GM19463 (cell line): ENCODE results near the gene CYYR1.

Experiments used
- ATAC-seq: cut with Tn5 transposase; IDR thresholded peaks from one replicate; pipeline ENCODE4 v1.9.1; 2021; ENCODE audit warnings: mild to moderate bottlenecking, moderate library complexity; ENCODE audit not compliant: unreplicated experiment

CYYR1 gene

DNA sequence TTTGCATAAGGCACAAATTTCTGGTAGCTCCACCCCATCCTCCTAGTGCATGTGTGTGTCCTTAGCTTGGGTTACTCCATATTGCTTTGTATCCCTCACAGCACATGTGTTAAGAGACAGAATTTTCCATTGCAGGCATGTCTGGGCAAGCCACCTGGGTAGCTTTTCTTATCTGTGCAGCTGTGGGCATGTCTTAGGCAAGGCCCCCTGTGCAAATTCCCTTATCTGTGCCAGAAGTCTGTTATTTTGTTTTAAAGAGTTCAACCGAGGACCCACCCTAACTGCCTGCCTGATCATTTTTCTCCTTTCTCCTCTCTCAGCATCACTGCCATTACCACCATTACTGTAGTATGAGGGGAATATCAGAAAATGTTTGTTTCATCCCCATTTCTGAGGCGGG lies 131.9 kb downstream of the CYYR1 start:
- ATAC-seq = no peak

DNA sequence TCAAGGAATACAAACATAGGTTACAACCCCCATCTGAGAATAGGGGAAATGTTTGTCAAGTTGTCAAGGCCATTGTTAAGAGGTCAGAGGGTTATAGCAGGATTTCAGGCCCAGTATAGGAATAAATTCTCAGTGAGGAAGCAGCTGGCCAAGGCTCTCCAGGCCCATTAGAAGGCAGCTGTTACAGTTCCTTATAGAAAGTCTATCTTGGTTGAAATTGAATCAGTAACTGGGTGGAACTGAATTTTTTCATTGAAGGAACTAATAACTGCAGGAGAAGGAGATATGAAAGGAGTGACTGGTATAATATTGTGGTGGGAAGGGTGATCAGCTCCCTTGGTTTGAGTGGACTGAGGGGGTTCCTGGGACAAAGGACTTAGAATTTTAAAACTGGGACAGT lies 134.1 kb downstream of the CYYR1 start:
- ATAC-seq = no peak

DNA sequence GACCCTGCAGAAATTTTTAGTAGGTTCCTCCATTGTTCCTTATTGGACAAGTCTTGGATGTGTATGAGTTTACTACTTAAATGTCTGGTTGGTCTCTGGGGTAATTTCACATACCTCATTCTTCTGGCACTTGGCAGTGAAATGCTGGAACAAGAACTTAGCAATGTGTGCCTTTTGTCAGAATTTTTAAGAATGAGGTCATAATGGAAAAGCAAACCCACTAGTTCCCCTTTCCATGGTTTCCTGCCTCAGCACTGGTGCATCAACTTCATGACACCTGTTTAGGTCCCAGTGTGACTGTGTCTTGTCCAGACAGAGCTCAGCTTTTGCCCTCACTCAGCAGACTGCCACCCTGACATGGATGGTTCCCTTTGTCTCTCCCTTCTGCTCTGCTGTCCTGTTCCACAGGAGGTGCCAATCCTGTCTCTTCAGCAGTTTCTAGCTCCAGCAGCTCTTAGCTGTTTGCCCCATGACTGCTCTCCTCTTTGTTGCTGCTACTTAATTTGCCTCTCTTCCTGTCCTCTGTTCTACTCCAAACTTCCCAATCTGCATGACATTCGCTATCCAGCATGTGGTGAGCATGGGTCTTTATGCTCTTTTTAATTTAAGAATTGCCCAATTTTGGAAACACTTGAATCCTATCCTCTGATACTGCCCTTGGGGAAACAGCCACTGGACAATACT lies 135.6 kb downstream of the CYYR1 start:
- ATAC-seq = no peak

DNA sequence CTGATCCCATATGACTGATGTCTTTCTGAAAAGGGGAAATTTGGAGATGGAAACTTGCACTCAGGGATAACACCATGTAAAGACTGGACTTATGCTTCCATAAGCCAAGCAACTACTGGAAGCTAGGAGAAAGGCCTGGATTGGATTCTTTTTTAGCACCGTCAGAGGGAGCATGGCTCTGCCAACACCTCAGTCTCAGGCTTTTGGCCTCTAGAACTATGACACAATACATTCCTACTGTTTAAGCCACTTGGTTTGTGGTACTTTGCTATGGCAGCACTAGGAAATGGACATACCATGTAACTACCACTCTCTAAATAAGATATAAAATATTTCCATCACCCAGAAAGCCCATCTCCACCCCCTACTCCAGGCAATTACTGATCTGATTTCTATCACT lies 139.7 kb downstream of the CYYR1 start:
- no peak for ATAC-seq

DNA sequence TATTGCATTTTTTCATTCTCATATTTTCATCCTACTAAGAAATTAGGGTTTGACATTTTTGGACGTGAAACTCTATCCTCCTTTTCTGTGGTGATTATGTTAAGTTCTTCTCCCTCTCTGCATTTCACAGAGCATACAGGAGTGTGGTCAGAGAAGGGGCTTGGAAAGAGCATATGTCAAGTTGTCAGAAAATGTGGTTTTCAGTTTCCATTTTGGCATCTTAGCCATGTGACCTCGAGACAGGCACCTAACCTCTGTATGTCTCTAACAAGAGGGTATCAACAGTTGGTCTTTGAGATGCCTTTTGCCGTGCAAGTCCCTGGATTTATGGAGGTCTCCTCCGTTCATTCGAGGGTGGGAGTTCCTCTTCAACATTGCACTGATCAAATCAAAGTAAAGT lies 140.7 kb downstream of the CYYR1 start:
- no peak for ATAC-seq

DNA sequence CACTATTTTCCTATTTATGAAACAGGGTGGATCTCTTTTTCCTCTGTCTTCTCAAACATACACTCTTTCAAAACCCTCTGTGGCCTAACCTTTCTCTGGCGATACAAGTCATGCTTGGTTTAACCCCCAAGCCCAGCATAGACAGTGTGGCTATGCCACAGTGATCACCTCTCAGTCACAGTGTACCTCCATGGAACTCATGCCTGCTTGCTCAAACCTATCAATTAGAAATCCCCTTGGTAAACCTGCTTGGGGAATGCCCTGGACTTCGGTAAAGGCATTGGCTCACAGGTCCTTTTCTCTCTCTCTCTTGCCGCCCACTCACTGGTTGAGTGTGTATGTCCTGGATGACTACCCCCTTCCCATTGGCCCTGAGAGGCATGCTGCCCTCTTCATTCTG lies 147.5 kb downstream of the CYYR1 start:
- no peak for ATAC-seq

DNA sequence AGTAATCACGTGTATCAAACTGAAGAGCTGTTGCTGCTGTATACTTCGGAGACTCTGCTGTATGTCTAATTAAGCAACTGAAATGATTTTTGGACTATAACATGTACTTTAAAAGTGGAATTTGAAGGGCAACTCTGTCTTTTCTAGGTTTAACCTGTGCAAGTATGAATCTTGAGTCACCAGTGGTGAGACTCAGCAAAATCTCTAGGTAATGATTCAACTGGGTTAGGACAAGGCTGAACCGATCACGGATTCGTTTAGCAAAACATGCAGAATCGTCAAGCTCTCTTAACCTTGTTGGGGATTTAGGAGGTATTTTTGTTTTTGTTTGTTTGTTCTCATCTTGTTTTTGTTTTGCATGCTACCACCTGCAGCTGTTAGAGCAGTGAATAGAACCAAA lies 149.6 kb downstream of the CYYR1 start:
- ATAC-seq = no peak

DNA sequence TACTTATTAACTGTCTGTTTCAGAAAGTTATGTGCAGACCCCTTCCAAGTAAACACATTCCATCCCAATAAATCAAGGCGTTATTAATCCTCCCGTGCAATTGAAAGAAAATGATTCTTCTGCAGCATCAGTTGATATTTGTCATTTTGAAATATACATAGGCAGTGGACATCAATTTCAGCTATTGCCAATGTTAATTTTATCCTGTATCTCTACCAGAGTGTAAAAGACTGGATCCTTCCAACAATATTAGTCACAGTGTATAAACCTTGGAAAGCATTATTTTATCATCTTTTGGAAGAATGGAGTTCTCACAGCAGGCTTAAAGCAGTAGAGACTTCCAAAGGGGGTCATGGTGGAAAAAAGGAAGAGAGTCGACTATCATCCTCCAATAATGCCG lies 150.4 kb downstream of the CYYR1 start:
- no peak for ATAC-seq

DNA sequence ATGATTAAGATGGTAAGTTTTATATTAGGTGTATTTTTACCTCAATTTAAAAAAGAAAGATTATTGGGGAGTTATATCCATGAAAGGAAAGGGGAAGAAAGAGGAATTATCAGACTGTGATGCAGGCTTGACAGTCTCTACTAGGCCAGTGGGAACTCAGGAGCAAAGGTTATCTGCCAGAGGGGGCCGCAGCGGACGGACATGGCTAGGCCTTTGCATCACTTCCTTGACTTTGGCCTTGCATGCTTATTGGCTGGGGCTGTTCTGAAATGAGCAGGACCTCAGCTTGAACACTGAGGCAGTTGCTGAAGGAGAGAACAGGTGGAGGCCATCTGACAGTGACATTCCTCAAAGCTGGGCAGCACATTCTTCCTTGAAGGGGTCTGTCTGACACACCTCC lies 150.9 kb downstream of the CYYR1 start:
- no peak for ATAC-seq

DNA sequence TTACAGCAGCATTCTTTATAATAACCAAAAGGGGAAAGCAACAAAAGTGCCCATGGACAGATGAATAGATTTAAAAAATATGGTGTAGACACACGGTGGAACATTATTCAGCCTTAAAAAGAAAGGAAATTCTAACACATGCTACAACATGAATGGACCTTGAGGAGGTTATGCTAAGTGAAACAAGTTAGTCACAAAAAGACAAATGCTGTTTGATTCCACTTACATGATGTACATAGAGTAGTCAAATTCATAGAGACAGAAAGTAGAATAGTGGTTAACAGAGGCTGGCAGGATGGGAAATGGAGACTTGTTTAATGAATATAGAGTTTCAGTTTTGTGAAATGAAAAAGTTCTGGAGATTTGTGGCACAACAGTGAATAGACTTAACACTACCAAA lies 151.4 kb downstream of the CYYR1 start:
- ATAC-seq = no peak
